NB4 (cell line): ENCODE data around the gene DCHS2.

ENCODE experiments used
- MYC ChIP-seq: IDR thresholded peaks from 2 replicates; pipeline ENCODE4 v1.6.1; 2011; ENCODE audit warnings: low read depth, low read length
- POLR2A ChIP-seq: IDR thresholded peaks from 2 replicates; pipeline ENCODE4 v1.6.1; 2011; ENCODE audit warnings: mild to moderate bottlenecking; ENCODE audit not compliant: insufficient read length; ENCODE audit errors: extremely low read depth
- TF ChIP-seq, protein P1 (sequence below): IDR thresholded peaks from one replicate; pipeline ENCODE4 v1.5.1; 2012; ENCODE audit warnings: low read depth, low read length
- TF ChIP-seq, protein P2 (sequence below): IDR thresholded peaks from 2 replicates; pipeline ENCODE4 v1.6.1; 2011; ENCODE audit warnings: low read depth, low read length

DNA sequence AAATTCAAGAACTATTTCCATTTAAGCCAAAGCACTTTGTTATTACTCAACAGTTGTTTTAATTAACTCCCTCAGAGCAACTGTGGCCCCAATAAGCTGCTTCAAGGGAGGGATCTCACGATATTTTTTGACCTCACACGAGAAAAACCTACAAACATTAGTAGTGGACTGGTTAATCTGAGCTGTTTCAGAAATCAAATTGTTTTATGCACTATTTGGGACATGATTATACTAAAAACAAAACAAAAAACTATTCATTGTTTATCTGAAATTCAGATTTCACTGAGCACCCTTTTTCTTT, 74.3 kb downstream of the DCHS2 start:
- TF ChIP-seq, protein P1, sequence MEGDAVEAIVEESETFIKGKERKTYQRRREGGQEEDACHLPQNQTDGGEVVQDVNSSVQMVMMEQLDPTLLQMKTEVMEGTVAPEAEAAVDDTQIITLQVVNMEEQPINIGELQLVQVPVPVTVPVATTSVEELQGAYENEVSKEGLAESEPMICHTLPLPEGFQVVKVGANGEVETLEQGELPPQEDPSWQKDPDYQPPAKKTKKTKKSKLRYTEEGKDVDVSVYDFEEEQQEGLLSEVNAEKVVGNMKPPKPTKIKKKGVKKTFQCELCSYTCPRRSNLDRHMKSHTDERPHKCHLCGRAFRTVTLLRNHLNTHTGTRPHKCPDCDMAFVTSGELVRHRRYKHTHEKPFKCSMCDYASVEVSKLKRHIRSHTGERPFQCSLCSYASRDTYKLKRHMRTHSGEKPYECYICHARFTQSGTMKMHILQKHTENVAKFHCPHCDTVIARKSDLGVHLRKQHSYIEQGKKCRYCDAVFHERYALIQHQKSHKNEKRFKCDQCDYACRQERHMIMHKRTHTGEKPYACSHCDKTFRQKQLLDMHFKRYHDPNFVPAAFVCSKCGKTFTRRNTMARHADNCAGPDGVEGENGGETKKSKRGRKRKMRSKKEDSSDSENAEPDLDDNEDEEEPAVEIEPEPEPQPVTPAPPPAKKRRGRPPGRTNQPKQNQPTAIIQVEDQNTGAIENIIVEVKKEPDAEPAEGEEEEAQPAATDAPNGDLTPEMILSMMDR, result no peak
- TF ChIP-seq POLR2A (no peak), MYC (no peak)
- TF ChIP-seq, protein P2, sequence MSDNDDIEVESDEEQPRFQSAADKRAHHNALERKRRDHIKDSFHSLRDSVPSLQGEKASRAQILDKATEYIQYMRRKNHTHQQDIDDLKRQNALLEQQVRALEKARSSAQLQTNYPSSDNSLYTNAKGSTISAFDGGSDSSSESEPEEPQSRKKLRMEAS, result no peak
